GM12872 (cell line): ENCODE measurements around the gene PDCD5.

ENCODE experiments used
- CTCF ChIP-seq: IDR thresholded peaks from 3 replicates; pipeline ENCODE4 v1.5.1; 2011; ENCODE audit warnings: low read depth, mild to moderate bottlenecking, low read length, moderate library complexity; ENCODE audit not compliant: insufficient read depth

PDCD5 gene

GRCh38 chr19:32580901-32581704, at the start of gene PDCD5:
Gene PDCD5, plus strand, starts transcription at chr19:32581190. Its CDS starts 72 bp downstream, at chr19:32581262.
- no peak for TF ChIP-seq CTCF

GRCh38 chr19:32532233-32532632, 48.8 kb upstream of the PDCD5 start:
- TF ChIP-seq CTCF, result no peak

- TF ChIP-seq CTCF, result no peak
Measured at GRCh38 chr19:32537580-32537979, 43.4 kb upstream of the PDCD5 start.

GRCh38 chr19:32539240-32539916, 41.6 kb upstream of the PDCD5 start:
- TF ChIP-seq CTCF, result no peak

- TF ChIP-seq CTCF, result no peak
Measured at GRCh38 chr19:32540621-32541020, 40.4 kb upstream of the PDCD5 start.

GRCh38 chr19:32542477-32543108, 38.4 kb upstream of the PDCD5 start:
- no peak for TF ChIP-seq CTCF
